GM21367 (cell line): ENCODE measurements around the gene ELF5.

Experiments used
- ATAC-seq: cut with Tn5 transposase; IDR thresholded peaks from one replicate; pipeline ENCODE4 v1.9.1; 2021; ENCODE audit not compliant: unreplicated experiment

The ELF5 gene

DNA sequence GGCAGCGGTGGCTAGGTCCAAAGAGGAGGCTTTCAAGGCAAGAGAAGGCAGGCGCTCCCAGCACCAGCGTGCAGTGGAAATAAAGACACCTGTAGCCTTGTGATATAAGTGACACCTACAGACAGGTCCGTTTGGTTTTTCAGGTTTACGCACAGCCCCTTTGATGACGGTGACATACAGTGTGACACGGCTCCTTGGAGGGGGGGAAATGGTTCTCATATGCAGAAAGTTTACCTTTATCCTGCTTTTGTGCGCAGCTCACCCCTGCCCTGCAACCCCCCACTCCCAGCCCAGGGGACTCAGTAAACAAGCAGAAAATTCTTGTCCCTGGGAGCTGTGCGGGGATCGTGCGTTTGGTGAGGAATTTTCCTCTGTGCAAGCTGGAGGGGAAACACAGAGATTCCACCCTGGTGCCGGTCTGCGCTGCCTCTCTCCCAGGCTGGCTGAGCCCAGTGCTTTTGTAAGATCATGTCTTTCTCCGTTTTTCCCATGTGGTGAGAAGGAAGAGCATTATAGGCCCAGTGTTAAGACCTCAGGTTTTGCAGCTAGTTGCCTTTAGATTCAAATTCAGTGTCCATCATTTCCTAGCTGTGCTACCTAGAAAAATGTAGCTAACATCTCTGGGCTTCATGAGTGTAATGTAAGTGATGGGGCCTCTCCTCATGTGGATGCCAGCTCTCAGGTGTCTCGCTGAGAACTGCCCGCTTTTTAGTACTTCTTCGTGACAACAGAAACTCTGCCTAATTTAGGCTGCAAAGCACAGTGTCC is at the start of gene ELF5:
TSS of gene ELF5 (minus strand) at position 113 of the 768 bp plus-strand sequence. CDS start 8,045 bp downstream, outside the sequence.
- no peak for ATAC-seq

DNA sequence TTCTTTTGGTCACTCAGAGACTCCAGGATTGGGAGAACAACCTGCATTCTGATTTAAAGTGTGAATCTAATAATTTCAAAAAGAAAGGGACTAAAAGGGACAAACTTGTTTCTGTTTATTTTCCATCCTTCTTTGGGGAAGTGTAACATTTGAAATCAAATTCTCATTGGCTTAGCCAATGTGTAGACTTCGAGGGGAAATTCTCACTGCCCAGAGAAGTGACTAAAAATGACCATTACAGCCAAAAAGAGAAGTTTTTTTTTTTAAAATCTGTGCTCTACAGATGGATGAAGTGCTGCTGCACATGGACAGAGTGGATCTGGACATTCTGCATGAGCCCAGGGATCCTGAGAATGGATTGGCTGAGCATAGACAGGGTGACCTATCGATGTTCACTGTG is 49.4 kb upstream of the ELF5 start:
- no peak for ATAC-seq

DNA sequence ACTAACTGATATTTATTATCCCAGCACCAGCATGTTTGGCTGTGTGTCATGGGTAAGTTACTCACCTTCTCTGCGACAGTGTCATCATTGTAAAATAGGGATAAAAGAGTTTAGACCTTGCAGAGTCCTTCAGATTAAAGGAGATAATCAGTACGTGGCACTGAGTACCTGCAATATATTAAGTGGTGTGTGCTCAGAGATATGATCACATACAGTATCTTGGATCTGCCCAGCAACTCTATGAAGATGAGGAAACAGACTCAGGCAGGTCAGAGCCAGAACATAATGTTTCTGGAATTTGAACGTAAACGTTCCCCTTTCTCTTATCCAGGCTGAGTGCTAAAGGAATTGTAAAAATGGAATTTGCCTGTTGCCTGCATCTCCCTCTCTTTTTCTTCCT is 46.9 kb upstream of the ELF5 start:
- no peak for ATAC-seq

DNA sequence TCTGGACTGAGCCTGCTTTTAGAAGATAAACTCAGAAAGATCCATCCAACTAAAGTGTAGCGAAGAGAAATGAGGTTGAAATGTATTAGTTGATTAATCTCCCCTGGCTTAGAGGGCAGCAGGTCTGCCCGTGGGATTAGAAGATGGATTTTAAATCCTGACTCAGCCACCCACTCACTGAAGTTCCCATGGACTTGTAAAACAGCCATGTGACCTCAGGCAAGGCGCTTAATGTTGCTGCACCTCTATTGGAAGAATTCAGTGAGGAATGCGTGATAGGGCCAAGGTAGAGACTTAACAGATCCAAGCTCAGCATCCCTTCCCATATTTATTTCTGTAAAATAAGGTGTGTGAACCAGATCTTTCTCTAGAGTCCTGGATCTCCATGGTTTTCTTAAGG is 45.1 kb upstream of the ELF5 start:
- no peak for ATAC-seq

DNA sequence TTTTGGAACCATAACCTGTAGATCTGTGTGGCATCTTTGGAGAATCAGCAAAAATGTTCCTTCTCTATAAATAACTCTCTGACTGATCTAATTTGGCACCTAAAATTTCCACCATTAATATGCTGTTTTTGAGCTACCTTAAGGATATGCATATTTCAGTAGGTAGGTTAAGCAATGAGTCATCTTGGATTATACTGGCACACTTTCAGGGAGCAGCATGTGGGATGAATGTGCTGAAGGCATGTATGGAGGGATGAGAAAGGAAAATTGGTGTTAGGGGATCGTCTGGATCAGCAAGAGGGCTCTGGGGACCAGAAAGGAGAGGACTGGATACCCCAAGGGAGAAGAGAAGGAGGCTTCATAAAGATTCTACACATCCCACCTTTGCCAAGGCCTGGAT is 44.6 kb upstream of the ELF5 start:
- no peak for ATAC-seq

DNA sequence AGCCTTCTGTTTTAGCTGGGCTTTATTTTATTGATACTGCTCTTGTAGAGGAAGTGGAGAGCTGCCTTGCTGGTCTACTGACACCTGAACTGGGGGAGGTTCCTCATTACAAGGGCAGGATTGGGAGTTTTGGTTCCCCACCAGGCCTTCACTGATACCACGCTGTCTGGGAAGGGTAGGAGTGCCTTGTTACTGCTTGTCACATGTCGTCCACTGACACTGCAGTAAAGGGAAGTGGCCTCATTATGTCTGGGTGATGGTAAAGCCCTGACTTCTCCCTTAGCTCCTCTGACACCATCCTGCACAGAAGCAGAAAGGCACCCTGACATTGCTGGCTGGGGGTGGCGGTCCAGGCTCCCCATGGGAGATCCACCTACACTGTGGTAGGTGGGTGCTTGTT is 38.7 kb upstream of the ELF5 start:
- ATAC-seq = no peak

DNA sequence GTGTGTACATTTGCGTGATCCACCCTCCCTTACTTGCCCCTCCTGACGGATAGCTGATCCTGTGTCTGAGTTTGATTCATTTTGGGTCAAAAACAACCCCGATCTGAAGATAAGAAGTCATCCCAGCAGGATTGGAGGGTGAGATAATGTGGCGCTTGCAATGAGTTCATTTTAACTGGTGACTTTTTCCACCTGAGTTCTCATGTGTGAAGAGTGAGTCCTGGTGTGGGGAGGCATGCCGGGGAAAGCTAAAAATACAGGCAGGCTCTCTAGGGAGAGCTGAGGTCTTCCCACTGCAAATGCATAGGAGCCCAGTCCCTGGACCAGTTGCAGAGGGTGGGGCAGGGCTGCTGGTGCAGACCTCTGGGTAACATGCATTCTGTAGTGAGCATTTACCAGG is 35.7 kb upstream of the ELF5 start:
- no peak for ATAC-seq

DNA sequence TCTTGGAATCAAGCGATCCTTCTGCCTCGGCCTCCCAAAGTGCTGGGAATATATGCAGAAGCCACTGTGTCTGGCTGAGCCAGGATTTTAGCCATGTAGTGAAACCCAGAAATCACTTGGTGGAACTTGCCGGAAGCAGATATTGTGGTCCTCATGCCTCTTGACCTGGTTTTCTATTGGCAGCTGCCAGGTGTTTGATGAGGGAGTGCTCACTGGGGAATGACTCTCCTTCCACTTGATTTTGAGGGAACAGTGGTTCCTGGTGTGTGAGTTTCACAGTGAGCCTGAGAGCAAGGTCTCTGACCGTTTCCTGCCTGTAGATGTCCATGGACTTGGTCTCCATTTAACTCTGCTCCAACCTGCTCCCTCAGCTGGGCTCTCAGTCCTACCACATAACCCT is 34.7 kb upstream of the ELF5 start:
- ATAC-seq = no peak

DNA sequence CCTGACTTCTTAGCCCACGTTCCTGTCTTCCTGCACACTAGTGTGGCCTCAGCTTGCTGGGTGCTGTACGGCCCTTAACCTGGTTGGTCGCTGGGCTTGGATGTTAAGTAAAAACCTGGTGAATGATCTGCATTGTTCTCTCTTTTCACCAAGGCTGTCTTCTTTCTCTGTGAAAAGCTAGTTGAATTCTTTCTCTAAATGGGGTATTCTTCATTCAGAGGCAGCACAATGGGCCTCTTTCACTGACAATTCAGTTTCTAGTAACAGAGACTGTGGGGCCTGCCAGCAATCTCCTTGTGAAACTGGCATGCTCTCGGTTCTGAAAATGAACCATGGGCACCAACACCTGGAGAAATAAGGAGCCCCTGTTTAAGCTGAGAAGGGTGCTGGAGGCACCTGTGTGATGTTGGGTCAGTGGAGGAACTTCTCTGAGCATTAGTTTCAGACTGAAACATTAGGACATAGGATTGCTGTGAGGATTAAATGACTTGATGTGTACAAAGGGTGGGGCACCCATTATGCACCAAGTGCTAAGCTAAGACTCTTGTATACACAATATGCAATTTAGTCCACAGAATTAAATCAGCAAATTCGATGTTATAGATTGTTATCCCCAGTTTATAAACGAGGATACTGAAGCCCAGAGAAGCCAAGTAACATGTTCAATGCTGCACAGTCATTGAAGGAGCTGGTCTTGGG is 33.1 kb upstream of the ELF5 start:
- ATAC-seq = no peak

DNA sequence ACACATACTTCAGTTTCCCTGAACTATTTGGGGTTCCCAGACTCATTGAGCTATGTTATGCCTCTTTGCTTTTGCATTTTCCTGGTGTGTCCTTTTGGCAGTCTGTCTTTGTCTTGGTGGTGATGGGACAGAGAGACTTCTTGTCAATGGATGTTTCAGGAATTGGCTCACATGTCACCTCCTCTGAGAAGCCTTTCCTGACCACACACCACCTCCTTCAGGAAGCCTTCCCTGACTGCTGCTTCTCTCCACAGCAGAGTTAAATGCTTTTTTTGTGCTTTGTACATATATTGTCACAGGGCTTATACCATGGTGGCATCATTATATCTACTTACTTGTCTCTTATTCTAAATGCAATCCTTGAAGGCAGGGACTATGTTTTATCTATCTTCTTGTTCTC is 28.5 kb upstream of the ELF5 start:
- ATAC-seq = no peak

DNA sequence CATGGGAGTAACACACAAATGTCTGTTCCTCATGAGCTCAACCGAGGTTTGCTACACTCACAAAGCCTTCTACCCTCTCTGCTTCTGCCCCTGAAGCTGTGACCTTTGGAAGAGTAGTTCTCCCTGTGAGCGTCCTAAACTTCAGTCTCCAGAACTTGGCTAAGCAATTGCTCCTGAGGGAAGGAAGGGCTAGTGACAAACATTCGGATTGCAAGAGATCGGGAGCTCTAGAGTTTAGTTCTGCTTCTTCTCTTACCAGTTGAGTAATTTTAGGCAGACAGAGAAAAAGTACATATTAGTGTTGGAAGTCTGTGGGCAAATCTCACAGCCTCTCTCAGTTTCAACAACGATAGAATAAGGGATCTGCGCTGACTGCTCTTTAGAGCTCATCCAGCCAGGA is 27.3 kb upstream of the ELF5 start:
- ATAC-seq = no peak

DNA sequence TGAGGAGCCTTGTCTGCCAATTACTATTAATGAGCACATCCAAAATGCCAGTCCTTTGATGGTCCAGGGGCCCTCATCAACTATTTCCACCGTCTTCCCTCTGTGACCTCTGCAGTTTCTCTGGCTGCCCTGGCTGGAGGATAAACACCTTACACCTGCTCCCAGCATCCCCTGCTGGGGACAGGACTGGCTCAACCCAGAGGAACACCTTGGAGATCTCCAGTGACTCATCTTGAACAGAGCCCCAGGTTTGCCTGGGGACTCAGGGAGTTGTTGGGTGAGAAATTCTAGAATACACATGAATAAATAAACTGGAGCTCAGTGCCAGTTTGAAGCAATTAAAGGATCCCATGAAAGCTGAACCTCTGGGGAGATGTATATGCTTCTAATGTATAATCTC is 24.0 kb upstream of the ELF5 start:
- ATAC-seq = no peak

DNA sequence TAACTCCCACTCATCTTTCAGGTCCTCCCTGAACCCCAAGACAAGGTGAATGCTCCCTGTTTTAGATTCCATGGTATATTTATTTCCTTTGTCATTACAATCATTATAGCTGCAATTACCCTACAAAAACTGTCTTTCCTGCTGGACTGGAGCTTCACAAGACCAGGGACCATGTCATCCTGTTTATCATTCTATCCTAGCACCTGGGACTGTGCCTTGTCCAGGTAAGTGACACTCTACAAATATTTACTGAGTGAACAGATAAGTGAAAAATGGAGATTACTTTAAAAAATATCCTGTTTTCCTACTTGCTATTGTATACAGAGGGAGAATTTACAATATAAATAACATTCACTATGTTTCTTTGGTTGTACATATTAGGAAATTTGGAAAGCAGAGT is 22.5 kb upstream of the ELF5 start:
- no peak for ATAC-seq

DNA sequence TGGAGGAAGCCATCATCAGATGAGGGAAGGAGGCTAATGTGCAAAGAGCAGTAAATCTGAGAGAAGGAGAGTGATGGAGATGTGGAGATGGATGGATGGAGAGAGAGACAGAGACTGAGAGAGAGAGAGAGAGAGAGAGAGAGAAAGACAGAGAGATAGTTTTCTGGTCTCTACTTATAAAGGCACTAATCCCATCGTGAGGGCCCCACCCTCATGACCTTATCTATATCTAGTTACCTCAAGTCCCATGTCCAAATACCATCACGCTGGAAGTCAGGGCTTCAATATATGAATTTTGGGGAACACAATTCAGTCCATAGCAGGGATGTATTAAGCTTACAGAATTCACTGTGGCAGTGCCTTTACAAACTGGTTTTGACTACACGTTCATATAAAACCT is 21.2 kb upstream of the ELF5 start:
- ATAC-seq = no peak

DNA sequence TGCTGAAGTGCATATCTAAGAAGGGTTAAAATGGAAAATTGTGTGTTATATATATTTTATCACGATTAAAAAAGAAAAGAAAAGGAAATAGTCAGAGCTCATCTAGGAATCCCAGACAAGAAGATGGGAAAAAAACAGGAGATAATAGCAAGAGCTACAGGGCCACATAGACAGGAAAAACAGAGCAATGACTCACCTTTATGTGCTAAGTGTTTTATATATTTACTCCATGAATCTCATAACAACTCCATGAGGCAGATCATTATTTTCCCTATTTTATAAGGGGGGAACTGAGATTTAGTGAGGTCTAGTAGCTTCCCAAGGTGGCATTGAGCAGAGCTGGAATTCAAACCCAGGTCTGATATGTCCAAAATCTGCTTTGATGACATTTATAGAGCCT is 18.1 kb upstream of the ELF5 start:
- no peak for ATAC-seq

DNA sequence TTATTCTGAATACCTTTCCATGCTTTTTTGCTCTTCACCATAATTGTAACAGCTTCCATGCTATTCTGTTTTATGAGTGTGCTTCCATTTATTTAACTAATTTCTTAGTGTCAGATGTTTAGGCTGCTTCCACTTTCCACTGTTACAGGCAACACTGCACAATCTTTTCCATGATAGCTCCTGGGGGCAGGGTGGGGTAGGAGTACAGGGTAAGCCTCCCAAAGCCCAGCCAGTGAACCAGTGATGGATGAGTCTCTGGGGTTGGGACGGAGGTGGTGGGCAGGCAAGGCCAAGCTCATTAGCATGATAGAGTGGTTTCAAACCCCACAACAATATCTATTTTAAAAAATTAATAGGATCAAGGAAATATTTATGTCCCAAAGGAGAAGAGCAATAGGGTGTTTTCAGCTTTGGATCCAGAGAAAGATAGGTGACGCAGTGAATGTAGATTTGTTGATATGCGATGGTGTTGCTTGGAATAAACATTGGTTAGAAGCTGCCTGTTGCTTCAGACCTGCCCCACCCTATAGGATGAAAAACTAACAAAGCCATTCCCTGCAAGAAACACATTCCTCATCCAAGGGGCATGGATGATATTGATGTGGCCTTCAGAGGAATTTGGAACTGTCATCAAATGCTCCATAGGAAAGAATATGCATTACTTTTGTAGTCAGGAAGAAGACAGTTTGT is 17.1 kb upstream of the ELF5 start:
- no peak for ATAC-seq

DNA sequence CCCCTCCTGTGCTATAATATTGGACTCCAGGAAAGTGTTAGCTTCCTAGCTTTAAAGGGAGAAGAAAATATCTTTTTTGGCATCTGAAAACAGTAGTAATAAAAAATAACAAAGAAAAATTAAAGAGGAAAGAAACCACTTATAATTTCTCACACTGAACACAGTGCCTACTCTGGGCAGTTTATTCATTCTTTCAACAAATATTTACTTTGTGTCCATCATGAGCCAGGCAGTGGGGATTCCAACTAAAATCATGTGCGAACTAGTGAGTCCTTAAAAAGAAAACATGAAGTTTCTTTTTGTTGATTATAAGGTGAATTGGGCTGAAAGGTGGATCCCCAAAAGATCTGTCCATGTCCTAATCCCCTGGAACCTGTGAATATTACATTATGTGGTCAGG is 16.0 kb upstream of the ELF5 start:
- ATAC-seq = no peak

DNA sequence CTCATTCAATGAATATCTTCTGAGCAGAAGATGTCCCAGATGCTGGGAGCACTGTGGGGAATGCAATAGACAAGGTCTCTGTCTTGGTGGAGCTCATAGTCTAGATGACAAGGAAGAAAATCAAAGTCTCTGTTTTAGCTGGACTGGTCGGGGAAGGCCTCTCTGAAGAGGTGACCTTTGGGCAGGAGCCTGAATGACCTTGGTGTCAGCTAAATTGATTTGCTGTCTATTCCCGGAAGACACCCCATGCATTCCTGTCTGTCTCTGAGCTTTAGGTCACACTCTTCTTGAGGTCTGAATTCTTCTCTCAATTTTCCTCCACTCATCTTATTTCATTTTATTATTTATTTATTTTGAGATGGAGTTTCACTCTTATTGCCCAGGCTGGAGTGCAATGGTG is 14.5 kb upstream of the ELF5 start:
- ATAC-seq = no peak

DNA sequence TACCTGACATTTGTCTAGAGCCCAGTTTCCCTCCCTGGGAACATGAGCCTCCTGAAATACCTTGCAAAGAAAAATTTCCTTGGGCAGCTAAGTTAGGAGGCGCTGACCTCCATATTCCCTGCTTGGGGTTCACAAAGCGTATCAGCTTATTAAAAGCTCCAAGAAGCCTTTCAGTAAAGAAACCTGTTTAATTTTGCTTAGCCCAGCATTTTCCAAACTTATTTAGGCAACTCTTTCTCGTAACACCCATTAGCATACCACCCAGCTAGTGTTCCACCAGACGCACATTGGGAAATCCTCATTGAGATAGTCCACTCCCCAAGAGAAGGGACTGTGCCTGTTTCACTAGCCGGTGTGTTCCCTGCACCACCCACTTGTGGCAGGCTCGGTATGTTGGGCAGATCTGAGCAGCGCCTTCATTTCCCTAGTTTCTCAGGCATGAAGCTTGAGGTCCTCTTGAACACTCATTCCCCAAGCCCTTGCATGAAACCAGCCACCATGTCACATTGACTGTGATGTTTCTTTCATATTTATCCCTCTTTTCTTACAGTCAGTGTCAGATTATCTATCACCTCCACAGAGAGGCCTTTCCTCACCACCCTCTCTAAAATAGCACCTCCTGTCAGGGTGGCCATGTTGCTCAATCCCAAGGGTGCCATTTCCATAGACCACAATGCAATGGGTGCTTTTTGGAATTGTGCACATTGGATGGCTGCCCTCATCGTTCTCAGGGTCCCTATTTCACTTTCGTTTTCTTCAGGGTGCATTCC is 12.5 kb upstream of the ELF5 start:
- ATAC-seq = no peak

DNA sequence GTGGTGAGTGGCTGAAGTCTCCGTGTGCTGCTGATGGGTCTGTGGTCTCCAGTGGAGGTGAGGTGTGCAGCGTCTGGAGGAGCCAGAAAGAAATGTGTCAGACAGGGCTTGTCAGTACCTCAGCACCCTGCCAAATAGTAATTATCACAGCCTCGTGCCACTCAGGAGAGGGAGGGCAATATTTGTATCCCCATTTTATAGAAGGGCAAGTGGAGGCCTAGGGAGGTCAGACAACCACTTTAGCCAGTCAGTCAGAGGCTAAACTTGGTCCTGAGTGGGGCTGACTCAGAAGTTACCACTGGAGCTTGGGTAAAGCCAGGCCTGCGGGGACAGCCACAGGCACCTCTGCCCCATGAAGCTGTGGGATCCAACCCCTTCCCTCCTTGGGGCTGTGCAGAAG is 11.5 kb upstream of the ELF5 start:
- ATAC-seq = no peak

DNA sequence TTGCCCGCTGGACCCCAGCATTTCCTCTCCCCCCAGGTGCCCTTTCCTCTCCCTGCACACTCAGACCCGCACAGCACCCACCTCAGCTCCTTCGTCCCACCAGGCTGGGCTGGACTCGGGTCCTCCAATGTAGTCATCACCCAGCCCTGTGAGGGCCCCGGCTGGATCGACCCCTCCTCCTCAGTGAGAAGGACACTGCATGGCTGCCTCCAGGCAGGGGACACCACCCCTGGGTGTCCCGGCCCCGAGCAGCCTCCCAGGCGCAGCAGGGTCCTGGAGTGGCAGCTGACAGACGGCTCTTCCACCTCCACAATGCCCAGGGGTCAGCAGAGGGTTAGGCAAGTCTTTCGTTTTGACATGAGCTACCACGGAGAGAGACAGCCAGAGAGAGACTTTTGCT is 11.1 kb upstream of the ELF5 start:
- no peak for ATAC-seq
